ENCODE measurements around the gene SUSD3.

- TF ChIP-seq, protein P1, sequence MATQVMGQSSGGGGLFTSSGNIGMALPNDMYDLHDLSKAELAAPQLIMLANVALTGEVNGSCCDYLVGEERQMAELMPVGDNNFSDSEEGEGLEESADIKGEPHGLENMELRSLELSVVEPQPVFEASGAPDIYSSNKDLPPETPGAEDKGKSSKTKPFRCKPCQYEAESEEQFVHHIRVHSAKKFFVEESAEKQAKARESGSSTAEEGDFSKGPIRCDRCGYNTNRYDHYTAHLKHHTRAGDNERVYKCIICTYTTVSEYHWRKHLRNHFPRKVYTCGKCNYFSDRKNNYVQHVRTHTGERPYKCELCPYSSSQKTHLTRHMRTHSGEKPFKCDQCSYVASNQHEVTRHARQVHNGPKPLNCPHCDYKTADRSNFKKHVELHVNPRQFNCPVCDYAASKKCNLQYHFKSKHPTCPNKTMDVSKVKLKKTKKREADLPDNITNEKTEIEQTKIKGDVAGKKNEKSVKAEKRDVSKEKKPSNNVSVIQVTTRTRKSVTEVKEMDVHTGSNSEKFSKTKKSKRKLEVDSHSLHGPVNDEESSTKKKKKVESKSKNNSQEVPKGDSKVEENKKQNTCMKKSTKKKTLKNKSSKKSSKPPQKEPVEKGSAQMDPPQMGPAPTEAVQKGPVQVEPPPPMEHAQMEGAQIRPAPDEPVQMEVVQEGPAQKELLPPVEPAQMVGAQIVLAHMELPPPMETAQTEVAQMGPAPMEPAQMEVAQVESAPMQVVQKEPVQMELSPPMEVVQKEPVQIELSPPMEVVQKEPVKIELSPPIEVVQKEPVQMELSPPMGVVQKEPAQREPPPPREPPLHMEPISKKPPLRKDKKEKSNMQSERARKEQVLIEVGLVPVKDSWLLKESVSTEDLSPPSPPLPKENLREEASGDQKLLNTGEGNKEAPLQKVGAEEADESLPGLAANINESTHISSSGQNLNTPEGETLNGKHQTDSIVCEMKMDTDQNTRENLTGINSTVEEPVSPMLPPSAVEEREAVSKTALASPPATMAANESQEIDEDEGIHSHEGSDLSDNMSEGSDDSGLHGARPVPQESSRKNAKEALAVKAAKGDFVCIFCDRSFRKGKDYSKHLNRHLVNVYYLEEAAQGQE (IDR thresholded peaks at IDR 0.05; ENCODE audit: low read depth) = no peak
- TF ChIP-seq TEAD4 (IDR thresholded peaks at IDR 0.05) = no peak
- no peak for TF ChIP-seq CEBPB (IDR thresholded peaks at IDR 0.05)
- no peak for TF ChIP-seq FOXM1 (IDR thresholded peaks at IDR 0.05; ENCODE audit: borderline replicate concordance, low read depth)
- TF ChIP-seq EGR1 (IDR thresholded peaks at IDR 0.05) = no peak
- no peak for TF ChIP-seq TCF12 (IDR thresholded peaks at IDR 0.05; ENCODE audit: low read depth)
- TF ChIP-seq CREB1 (IDR thresholded peaks at IDR 0.05; ENCODE audit: low read depth) = no peak
Measured at GRCh38 chr9:93080406-93080805, 21.9 kb downstream of the SUSD3 start.
